Skin of body (tissue), 2 donors: ENCODE results near the gene AUTS2. TPM values are rescaled to one million over a fixed set of nuclear protein-coding genes. Genes with fewer than 3 reads are reported as not detected.

Experiments used
- DNase-seq: peaks from one replicate; lab custom pipeline; 2025; lab: John Stamatoyannopoulos, UW
- total RNA-seq: library from RNA; depleted of rRNA; stranded (reverse); fragments of >200 nt; gene quantifications from one replicate; pipeline ENCODE4 v1.2.3, GENCODE V29; 2014

Gene AUTS2
- total RNA-seq, 1 donor from 2014 or later, result 61.0 TPM

GRCh38 chr7:70154521-70155180 lies 556.4 kb downstream of the AUTS2 start:
- no peak for DNase-seq

DNA sequence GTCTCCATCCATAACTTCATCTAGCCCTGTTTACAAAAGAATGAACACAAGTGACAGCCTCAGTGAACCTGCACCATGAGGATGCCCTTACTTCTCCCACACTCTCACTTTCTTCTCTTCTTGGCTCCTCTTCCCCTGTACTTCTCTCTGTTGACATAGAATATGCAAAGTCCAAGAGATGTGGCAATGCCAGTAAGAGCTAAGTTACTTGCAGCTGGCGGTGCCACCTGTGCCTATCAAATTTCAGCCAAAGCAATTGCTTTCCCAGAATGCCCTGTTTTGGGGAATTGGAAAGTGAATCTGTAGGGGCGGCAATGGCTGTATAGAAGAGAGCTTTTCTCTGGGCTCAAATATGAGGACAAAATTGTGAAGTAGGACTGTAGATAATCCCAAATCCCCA lies 557.8 kb downstream of the AUTS2 start:
- no peak for DNase-seq

GRCh38 chr7:70159121-70159520 lies 560.8 kb downstream of the AUTS2 start:
- DNase-seq, result no peak

- no peak for DNase-seq
These were observed 567.3 kb downstream of the AUTS2 start for GRCh38 chr7:70165477-70166170.

- DNase-seq, result no peak
These were observed 573.2 kb downstream of the AUTS2 start for GRCh38 chr7:70171369-70171920.

DNA sequence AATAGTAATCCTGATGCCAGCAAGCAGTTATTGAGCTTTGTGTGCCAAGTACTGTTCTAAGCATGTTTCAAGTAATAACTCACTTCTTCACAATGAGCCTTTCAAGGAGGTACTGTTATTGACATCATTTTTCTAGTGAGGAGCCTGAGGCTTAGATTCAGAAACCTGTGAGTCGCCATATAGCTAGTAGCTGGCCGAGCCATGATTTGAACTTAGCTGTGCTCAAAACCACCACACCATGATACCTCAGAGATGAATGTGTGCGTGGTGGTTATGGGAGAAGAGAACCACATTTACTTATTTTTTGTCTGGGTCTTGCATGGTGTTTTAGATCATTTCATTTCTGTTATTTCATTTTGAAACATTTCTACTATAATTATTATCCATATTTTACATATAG lies 578.9 kb downstream of the AUTS2 start:
- DNase-seq, result no peak

GRCh38 chr7:70178211-70178610 lies 579.9 kb downstream of the AUTS2 start:
- no peak for DNase-seq

- DNase-seq, result no peak
These were observed 580.5 kb downstream of the AUTS2 start for GRCh38 chr7:70178787-70179186.

DNA sequence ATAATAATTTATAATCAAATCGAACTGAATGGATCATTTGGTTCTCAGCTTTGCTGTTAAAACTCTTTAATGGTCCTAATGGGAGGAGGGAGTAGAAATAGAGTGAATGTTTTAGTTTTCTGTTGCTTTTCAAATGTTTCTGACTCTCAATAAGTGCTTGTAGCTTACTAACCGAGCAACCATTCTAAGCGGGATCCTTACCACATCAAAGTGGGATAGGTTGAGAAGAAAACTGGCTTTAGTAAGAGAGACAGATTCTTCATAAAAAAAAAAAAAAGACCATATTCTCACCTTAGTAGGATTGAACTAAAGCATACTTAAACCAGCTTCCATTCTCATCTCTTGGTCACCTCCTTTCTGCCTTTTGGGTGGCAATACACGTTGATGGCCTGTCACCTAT lies 584.2 kb downstream of the AUTS2 start:
- DNase-seq, result no peak

GRCh38 chr7:70183278-70183677 lies 585.0 kb downstream of the AUTS2 start:
- no peak for DNase-seq

DNA sequence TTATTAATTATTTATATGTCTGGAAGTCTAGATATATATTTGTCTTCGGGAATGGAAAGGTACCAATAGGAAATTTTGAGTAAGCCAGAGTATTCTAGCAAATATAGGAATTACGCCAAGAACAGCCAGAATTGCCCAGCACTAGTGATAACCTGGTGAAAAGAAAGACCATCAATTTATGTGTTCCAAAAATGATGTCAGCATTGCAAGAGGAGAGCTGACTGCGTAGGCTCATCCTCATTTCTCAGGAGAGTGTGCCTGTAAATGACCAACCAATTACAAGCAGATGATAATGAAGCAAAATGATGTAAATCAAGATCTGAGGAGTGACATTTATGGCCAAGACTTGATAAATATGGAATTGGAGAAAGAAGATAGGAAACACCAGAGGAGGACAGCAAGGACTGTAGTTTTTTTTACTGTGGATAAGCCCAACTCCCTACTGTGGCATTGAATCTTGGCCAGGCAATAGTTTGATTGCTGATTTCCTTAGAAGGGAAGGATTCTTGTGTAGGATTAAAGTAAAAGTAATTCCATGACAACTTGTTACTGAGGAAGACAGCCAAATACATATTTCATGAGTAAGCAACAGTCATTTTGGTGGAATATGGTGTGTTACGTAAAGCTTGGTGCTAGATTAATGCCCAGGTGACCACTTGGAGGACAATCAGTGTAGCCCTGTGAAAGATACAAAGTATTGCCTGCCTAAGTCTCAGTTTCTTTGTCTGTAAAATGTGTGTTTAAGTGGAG lies 590.8 kb downstream of the AUTS2 start:
- no peak for DNase-seq

GRCh38 chr7:70189776-70190175 lies 591.5 kb downstream of the AUTS2 start:
- DNase-seq, result no peak

- DNase-seq, result no peak
These were observed 592.0 kb downstream of the AUTS2 start for GRCh38 chr7:70190281-70190680.

- no peak for DNase-seq
These were observed 595.2 kb downstream of the AUTS2 start for GRCh38 chr7:70193514-70193913.

DNA sequence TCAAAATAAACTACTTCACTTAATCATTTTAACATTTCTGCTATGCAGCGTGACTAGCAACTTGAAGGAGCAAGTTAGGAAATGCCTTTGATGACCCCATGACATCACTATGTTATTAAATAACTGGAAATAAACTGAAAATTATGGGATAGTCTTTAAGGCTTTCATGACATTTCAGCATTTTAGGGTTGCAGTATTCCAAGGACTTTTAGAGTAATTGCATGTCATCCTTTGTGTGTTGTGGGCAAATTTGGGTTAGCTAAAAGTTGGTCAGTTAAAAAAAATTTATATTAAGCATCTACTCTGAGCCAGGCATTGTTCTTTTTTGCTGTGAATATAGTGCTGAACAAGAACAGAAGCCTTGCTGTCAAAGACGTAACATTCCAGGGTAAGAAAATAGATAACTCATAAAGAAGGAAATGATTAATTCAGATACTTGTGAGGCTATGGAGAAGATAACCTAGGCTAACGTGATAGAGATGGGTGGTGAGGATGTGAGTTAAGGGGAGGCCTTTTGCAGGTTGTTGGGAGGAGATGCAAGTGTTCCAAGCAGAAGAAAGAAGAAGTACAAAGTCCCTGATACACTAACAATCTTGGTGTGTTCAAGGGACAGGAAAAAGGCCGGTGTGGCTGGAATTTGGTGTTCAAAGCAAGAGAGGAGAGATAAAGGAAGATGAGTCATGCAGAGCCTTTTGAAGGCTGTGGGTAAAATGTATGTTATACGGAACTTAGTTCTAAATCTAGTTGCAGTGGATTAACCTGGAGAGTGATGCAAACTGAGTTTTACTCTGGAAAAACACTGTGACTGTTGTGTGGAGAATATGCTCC lies 610.2 kb downstream of the AUTS2 start:
- DNase-seq, result no peak

DNA sequence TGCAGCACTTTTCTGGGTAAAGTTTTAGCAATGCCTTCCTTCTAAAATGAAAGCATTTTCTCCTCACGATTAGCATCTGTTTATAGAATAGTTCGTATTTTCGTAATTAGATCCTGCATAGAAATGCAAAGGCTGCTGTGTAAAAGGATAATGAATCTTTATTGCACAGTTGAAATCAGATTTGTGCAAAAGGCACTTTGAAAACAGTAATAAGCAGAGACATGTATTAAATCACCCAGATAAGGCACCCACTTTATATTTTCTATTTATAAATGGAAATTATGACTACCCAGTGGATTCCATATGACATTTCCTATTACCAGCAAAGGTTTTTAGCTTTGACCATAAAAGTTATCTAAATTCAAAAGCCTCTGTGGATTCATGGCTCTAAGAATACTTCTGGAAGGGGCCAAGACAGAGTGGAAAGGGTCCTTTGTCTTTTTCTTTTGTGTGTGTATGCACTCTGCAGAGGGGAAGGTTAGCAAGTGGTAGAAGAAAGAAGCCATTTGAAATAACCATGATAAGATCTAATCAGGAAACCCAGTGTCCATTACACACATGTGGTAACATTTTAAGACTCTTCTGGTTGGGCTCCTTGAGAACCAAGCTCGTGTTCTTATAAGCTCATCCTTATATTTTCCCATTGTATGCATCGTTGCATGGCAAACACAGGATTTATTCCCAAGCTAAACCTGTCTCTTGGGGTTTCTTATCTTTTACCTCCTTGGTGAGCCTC lies 612.1 kb downstream of the AUTS2 start:
- DNase-seq, result no peak

GRCh38 chr7:70210936-70211310 lies 612.6 kb downstream of the AUTS2 start:
- no peak for DNase-seq

DNA sequence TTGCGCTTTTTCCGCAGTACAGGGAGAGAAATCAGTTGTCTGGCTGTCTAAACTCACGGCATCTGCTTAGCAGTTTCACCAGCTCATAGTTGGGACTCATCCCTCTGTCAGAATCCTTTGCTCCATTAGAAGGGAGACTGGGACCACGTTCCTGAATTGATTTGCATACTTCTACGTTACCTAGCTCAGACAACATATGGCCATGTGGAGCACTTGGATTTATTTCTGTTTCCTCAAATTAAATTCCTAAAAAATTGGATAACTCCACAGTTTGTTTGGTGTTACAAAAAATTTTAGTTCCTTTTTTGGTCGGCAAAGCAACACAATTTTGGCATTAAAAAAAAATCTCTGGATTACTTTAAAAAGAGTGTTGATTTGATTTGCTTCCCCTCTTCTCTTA lies 614.0 kb downstream of the AUTS2 start:
- no peak for DNase-seq

GRCh38 chr7:70214071-70214470 lies 615.8 kb downstream of the AUTS2 start:
- DNase-seq, result no peak

DNA sequence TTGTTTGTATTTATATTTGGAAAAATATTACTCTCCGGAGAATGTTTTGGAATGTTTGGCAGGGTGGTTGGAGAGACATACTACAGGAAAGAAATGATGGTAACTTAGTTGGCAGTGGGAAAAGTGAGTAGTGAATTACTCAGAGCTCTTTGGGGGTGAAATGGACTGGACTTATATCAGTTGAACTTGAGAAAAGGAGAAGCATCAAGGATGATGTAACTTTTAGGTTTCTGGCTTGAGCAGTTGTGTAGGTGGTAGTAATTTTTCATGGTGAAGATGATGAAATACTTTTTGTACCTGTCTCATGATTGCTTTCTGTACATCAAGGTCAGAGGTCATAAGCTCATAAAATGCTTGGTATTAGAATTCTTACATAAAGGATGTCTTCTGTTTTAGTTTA lies 617.2 kb downstream of the AUTS2 start:
- DNase-seq, result no peak

DNA sequence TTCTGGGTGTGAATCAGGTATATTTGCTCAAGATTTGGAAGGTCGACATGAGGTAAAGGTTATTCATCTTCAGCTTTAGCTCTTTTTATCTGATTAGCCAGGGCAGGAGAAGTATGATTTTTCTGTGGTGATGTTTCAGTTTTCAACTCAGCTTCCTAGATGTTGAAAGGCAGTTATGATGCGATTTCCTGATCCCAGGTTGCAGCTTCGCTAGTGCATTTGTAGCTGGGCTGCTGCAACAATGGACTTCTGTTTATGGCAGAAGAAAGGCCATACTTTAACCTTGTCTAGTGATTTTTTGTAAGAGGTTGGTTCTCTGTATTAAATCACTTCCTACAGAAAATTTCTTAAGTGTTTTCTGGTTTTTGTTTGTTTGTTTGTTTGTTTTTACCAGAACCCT lies 619.3 kb downstream of the AUTS2 start:
- DNase-seq, result no peak
